GM10847 (cell line): ENCODE data around the gene RPLP2.

Source experiments
- POLR2A ChIP-seq: IDR thresholded peaks from 2 replicates; pipeline ENCODE4 v1.6.1; 2011; ENCODE audit not compliant: insufficient read length; ENCODE audit errors: extremely low read depth

Gene RPLP2

DNA sequence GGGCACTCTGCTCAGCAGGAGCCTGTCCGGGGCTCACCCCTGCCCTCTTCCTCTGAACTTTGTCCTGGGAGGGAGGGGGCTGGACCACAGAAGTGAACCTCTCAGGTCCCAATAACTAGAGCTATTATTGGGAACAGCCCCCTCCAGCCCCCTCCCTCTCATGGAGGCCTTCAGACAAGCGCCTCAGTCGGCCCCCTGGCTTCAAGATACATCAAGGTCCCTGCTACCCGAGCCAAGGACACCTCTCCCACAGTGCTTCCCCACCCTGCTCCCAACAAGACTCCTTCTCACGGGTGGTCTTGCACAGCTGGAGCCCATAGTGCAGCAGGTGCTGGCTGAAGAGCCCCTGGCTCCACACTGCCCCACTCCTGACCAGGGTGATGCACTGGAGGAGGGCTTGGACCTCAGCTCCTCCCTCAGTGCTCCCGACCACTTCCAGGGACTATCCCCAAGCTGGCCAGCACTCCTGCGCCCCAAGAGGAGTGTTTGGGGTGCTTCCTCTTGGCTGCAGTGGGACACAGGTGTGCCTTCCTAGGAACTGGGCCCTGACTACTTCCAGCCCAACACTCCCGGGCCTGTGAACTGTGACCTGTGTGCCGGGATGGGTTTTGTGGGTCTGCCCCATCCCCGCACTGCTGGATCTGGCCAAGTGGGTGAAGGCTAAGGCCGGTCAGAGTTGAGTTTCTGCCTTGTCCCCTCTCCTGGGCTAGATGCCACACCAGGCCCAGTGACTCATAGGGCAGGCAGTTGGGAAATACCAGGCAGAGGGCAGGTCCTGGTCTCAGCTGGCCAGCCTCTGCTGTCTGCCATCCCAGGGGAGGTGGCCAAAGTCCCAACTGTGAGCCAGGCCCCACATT, 11.1 kb downstream of the RPLP2 start:
- no peak for TF ChIP-seq POLR2A

DNA sequence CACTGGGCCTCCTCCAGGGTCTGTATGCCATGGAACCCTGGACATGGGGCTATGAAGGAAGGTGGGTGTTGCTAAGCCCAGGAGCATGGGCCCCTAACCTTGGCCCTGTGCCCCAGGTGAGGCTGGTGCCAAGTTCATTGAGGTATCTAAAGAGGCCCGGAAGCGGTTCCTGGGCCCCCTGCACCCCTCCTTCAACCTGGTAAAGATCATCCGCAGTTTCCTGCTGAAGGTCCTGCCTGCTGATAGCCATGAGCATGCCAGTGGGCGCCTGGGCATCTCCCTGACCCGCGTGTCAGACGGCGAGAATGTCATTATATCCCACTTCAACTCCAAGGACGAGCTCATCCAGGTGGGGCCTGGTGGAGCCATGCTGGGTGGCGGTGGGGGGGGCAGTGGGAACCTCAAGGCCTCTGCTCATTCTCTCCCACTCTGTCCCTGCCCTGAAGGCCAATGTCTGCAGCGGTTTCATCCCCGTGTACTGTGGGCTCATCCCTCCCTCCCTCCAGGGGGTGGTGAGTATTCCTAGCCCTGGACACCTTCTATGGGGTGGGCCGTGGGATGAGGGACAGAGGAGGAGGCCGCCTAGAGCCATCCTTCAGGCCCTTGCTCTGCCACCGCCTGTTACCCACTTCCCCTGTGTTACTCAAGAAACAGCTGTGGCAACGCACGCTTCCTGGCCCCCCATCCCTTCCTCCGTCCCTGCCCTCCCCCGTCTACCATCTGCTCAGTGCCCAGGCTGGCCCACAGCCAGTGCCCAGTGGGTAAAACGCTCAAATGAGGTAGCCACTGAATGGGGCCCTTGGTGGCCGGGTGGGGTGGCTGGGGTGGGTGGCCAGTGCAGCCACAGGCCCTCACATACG, 12.0 kb downstream of the RPLP2 start:
- no peak for TF ChIP-seq POLR2A

DNA sequence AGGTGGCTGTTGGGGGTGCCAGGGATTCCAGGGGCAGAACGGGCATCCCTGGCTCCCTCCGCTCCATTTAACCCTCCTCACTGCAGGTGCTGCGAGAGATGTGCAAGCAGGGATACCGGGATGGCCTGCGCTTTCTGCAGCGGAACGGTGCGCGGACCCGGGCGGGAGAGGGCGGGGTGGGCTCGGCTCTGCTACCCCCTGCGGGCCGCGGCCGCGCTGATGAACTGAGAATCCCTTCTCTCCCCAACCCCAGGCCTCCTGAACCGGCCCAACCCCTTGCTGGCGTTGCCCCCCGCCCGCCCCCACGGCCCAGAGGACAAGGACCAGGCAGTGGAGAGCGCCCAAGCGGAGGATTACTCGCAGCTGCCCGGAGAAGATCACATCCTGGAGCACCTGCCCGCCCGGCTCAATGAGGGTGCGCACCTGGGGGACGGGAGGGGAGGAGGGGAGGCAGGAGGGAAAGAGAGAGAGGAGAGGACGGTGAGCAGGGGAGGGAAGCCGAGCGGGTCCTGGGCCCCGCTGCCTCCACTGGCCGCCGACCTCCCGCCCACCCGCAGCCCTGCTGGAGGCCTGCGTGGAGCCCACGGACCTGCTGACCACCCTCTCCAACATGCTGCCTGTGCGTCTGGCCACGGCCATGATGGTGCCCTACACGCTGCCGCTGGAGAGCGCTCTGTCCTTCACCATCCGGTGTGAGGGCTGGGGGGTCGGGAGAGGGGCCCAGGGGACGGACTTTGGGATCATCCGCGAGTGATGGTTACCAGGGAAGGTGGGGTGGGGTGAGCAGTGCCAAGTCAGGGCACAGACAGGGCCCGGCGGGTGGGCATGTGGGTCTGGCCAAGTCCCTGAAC, 13.9 kb downstream of the RPLP2 start:
- TF ChIP-seq POLR2A: no peak

DNA sequence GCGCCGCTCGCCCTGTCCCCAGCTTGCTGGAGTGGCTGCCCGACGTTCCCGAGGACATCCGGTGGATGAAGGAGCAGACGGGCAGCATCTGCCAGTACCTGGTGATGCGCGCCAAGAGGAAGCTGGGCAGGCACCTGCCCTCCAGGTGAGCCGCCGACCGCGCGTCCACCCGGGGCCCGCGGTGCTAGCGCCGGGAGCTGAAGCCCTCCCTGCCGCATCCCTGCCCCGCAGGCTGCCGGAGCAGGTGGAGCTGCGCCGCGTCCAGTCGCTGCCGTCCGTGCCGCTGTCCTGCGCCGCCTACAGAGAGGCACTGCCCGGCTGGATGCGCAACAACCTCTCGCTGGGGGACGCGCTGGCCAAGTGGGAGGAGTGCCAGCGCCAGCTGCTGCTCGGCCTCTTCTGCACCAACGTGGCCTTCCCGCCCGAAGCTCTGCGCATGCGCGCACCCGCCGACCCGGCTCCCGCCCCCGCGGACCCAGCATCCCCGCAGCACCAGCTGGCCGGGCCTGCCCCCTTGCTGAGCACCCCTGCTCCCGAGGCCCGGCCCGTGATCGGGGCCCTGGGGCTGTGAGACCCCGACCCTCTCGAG, 14.6 kb downstream of the RPLP2 start:
- no peak for TF ChIP-seq POLR2A

DNA sequence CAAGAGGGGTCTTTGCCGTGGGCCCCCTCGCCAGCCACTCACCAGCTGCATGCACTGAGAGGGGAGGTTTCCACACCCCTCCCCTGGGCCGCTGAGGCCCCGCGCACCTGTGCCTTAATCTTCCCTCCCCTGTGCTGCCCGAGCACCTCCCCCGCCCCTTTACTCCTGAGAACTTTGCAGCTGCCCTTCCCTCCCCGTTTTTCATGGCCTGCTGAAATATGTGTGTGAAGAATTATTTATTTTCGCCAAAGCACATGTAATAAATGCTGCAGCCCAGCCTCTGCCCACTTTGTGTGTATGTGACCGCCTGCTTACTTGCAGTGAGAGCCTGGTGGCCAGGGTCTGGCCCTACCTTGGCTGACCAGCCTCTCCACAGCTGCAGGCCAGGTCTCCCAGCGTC, 15.2 kb downstream of the RPLP2 start:
- no peak for TF ChIP-seq POLR2A

DNA sequence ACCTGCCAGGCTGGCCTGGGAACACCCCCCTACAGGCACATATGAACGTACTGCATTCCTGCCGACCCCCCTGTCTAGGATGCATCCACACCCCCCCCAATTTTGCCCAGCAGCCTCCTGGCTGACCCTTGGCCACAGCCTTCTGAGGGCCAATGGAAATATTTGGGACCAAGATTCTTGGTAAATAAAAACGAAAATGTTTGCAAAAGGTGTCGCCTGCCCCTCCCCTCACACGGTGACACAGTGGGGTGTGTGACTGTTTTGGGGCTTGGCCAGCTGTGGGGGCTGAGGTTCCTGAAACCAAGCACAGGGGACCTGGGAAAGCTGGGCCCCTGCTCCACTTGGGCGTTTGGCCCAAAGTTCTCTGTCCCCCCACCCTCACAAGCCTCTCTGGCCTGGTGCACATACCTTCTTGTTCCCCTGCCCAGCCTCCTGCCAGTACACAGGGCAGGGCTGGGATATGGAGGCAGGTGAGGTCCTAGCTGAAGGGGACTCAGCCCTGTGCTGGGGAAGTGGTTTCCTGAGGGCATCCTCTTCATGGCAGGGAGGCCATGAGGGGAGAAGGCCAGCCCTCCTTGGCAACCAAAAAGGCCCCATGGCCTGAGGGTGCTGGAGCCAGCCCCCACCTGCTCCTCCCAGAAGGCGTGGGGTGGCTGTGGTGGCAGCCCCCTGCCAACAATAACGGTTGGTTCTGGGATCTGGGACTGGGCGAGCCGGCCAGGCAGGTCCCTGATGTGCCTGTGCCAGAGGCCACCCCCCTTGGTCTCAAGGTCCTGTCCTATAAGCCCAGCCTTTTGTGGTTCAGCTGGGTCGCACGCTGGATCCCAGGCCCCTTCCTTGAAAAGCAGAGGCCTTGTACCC, 15.8 kb downstream of the RPLP2 start:
- TF ChIP-seq POLR2A: no peak

DNA sequence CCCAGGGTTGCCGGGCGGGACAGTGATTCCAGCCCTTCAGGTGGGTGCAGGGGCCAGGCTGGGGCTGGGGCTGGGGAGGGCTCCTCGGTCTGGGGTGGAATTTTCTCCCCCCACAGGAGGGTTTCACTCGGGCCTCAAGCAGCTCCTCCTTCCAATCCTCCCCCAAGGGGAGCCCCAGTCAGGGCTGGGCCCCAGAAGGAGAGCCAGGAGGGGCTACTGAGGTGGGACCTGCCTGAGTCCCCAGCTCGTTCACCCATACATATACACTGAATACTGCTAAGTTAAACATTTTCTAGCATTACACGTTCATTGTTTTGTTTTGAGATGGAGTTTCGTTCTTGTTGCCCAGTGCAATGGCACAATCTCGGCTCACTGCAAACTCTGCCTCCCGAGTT, 16.5 kb downstream of the RPLP2 start:
- no peak for TF ChIP-seq POLR2A

DNA sequence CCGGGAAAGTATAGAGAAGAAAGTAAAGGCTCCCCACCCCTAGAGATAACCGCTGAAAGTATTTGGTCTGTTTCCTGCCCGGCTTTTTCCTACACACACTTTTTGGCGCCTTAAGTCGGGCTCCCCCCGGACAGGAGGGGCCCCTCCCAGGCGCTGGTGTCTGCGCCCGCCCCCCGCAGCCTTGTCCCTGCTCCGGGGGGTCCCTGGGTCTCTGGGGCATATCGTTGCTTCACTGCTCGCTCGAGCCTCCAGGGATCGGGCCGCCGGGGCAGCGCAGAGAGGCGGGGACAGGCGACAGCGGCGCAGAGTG, 17.0 kb downstream of the RPLP2 start:
- no peak for TF ChIP-seq POLR2A

DNA sequence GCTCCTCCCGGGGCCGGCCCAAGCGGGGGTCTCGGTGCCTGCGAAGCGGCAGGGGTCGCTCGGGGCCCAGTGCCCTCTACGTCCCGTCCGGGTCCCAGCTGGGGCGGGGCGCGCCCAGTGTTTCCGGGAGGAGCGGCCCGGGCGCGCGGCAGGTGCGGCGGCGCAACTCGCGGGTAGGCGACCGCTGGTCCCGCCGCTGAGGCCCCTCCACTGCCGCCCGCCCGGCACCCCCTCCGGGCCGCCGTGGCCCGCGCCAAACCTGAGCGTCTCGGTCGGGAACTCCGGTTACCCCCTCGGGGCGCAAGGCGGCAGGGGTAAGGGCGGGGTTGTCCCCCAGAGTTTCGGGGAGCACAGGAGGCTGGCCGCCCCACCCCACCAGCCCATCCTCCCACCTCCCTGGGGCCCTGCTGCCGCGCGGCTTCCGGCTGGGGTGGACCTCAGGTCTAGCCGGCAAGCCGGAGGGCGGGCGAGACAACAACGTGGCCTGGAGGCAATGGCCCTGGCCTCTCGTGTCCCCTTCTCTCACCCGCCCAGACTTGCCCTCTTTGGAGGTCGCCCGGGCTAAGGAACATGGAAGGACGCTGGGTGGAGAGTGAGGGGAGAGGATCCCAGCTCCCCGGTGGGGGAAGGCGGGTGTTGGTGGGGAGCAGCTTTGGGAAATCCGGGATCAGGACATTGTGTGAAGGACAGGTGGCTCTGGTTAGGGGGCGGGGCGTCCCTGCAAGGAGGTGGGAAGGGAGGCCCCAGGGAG, 17.6 kb downstream of the RPLP2 start:
- no peak for TF ChIP-seq POLR2A

DNA sequence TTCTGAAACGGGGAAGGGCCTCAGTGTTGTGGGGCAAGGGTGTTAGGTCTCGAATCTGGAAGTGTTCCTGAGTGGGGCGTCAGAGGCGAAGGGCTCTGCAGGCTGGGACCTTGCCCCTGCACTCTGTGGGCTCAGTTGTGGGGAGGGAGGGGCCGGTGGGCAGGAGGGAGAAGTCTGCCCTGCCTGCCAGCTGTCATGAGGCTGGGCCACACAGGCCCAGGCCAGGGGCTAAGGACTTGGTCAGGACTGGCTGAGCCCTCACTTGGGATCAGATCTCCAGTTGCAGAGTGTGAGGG, 18.1 kb downstream of the RPLP2 start, which contains the start of gene CRACR2B:
CRACR2B (plus strand) TSS at position 23 of the 296 bp plus-strand sequence. CDS start 689 bp downstream, outside the sequence.
- no peak for TF ChIP-seq POLR2A

DNA sequence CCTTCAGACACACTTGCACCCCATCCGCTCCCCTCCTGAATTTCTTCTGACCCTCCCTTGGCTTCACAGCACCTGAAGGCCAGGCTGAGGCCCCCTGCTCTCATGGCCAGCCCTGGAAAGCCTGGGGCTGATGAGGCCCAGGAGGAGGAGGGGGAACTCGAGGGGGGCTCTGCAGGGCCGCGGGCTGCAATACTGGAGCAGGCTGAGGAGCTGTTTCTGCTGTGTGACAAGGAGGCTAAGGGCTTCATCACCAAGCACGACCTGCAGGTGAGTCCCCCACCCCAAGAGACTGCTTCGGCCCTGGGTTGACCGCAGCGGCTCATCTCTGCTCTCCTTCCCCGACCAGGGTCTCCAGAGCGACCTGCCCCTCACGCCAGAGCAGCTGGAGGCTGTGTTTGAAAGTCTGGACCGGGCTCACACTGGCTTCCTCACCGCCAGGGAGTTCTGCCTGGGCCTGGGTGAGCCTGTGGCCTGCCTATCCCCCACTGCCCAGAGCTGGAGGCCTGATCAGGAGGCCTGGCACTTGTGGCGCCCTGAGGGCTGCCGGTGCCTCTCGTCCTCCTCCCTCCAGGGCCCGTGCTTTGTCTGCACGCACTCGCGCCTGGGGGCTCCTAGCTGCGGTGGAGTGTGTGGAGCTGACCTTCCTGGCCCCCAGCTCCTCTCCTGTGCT, 18.9 kb downstream of the RPLP2 start:
- no peak for TF ChIP-seq POLR2A

DNA sequence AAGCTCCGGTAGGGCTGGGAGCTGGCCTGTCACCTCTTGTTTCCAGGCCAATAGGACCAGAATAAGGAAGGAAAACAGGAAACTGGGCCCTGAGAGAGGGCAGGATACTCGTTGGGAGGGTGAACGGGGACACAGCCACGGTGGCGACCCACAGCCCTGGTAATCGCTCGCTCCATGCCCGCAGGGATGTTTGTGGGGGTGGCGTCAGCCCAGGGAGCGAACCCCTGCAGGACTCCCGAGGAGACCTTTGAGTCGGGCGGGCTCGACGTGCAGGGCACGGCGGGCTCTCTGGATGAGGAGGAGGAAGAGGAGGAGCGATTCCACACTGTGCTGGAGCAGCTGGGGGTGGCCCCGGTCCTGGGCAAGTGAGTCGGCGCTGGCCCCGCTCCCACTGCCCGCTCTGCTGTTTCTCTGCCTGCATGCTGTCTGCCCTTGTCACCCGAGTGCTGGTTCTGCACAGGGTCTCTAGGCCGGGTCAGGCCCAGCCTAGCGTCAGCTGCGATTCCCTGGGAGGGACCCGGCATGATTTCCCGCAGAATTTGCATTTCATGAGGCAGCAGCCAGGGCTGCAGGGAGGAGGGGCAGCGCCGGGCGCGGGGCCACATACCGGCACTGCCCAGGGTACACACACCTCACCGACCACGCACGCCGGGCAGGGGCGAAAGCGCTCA, 19.5 kb downstream of the RPLP2 start:
- TF ChIP-seq POLR2A: no peak
